GM12878 (cell line): ENCODE data around the gene SLC6A12. TPM values are rescaled to one million over a fixed set of nuclear protein-coding genes. Genes with fewer than 3 reads are reported as not detected.

Source experiments
- BCL11A ChIP-seq: IDR thresholded peaks from 2 replicates; pipeline ENCODE4 v1.6.1; 2011; ENCODE audit warnings: low read depth, low read length
- EP300 ChIP-seq, 2 experiments: fragments of 150-350 bp in 1 of 2; IDR thresholded peaks; 2 replicates each; pipeline ENCODE4 v1.6.1; 2011 to 2012; ENCODE audit warnings: low read depth in 2 of 2, low read length in 2 of 2, borderline replicate concordance in 1 of 2, improper control_type of control experiment in 1 of 2, inconsistent platforms in 1 of 2; ENCODE audit not compliant: control insufficient read depth in 1 of 2
- HCFC1 ChIP-seq: fragments of 150-350 bp; IDR thresholded peaks from 2 replicates; pipeline ENCODE4 v1.6.1; 2014; ENCODE audit warnings: low read length
- MEF2B ChIP-seq: fragments of 450-650 bp; IDR thresholded peaks from 2 replicates; pipeline ENCODE4 v1.6.1; 2018; ENCODE audit warnings: mild to moderate bottlenecking, moderate library complexity; ENCODE audit not compliant: partially characterized antibody, poor library complexity, severe bottlenecking
- MYB ChIP-seq: fragments of 150-350 bp; IDR thresholded peaks from 2 replicates; pipeline ENCODE4 v1.6.1; 2014; ENCODE audit warnings: mild to moderate bottlenecking, low read depth, low read length, borderline replicate concordance
- POU2F2 ChIP-seq: IDR thresholded peaks from 3 replicates; pipeline ENCODE4 v1.6.1; 2011; ENCODE audit warnings: low read depth, mild to moderate bottlenecking, low read length, borderline replicate concordance
- SIX5 ChIP-seq: IDR thresholded peaks from 2 replicates; pipeline ENCODE4 v1.6.1; 2011; ENCODE audit warnings: mild to moderate bottlenecking, low read depth, low read length, moderate library complexity; ENCODE audit not compliant: severe bottlenecking
- SMC3 ChIP-seq: IDR thresholded peaks from 2 replicates; pipeline ENCODE4 v1.6.1; 2011; ENCODE audit warnings: low read length, improper control_type of control experiment, borderline replicate concordance
- SREBF1 ChIP-seq: IDR thresholded peaks from 2 replicates; pipeline ENCODE4 v1.6.1; 2012; ENCODE audit warnings: mild to moderate bottlenecking, low read length
- TAF1 ChIP-seq: IDR thresholded peaks from 2 replicates; pipeline ENCODE4 v1.6.1; 2011; ENCODE audit warnings: mild to moderate bottlenecking, low read depth, low read length, borderline replicate concordance
- polyA plus RNA-seq, 11 experiments: library from polyadenylated mRNA; depleted of rRNA in 4 of 11; unstranded in 6 of 11; stranded (reverse) in 5 of 11; fragments of >200 nt; fragmentation: Nextera tagmentation in 4 of 11; fragmentation: Illumina TruSeq in 1 of 11; extraction: Ambion mirVana in 4 of 11; extraction: Trizol in 1 of 11; gene quantifications; 1 replicate in 1 of 11; 2 replicates in 10 of 11; pipeline versions ENCODE4 v1.2.1 to v1.2.3, GENCODE V29; 2011 to 2016; ENCODE audit warnings: inconsistent platforms in 2 of 11, missing spikeins in 2 of 11, low read depth in 1 of 11
- total RNA-seq, 4 experiments: library from RNA; depleted of rRNA in 3 of 4; stranded (reverse); fragments of >200 nt in 3 of 4; fragmentation: Illumina TruSeq in 1 of 4; extraction: Trizol in 1 of 4; gene quantifications; 2 replicates each; pipeline versions ENCODE4 v1.2.1 to v1.2.3, GENCODE V29; 2013 to 2021
- TF ChIP-seq, protein P1 (sequence below): fragments of 450-650 bp; IDR thresholded peaks from 2 replicates; pipeline ENCODE4 v1.6.1; 2016; ENCODE audit warnings: mild to moderate bottlenecking
- TF ChIP-seq, protein P2 (sequence below): fragments of 450-650 bp; IDR thresholded peaks from 2 replicates; pipeline ENCODE4 v1.6.1; 2017; ENCODE audit warnings: borderline replicate concordance
- TF ChIP-seq, protein P3 (sequence below): IDR thresholded peaks from 2 replicates; pipeline ENCODE4 v1.6.1; 2011; ENCODE audit warnings: mild to moderate bottlenecking, low read depth, low read length, moderate library complexity; ENCODE audit not compliant: insufficient replicate concordance

Gene SLC6A12
- total and polyA plus RNA-seq, 10 of the 15 experiments (the other 5 are each of a cell fraction or from before 2014, with no cell fraction given): 0.06 to 0.11 (median 0.07) TPM; not detected in 7

DNA sequence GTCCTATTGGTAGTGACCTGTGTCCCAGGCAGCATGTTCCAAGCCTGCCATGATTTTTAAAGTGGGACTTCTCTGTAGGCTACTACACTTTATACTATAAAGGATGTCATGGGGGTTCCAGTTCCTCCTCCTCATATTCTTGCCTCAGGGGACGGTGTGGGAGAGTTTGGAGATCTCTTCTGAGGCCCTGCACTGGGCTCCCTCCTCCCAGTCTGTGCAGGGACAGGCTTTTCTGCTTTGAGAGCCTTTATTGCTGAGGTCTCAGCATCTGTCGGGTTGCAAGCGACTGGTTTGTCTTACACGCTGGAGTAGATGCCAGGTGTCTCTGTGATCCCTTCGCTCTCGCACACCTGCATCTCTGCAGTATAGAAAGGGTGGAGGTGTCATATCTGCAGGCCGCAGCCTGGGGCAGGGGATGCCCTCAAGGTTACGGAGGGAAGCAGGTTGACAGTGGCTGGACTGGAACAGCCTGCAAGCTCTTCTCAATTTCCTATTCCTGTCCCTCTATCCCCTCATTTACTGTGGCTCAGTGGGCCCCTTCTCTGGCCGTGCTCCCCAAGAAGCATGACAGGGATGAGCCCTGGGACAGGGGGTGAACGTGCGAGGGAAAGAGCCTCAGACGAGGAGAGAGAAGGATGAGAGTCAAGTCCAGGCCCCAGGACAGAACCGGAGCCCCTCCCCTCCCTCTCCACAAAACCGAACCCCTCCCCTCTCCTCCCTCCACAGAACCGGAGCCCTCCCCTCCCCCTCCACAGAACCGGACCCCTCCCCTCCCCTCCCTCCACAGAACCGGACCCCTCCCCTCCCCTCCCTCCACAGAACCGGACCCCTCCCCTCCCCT, 51.3 kb downstream of the SLC6A12 start (continued):
- TF ChIP-seq, protein P1, sequence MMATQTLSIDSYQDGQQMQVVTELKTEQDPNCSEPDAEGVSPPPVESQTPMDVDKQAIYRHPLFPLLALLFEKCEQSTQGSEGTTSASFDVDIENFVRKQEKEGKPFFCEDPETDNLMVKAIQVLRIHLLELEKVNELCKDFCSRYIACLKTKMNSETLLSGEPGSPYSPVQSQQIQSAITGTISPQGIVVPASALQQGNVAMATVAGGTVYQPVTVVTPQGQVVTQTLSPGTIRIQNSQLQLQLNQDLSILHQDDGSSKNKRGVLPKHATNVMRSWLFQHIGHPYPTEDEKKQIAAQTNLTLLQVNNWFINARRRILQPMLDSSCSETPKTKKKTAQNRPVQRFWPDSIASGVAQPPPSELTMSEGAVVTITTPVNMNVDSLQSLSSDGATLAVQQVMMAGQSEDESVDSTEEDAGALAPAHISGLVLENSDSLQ: no peak
- TF ChIP-seq TAF1: no peak
- TF ChIP-seq SREBF1: no peak
- TF ChIP-seq, protein P2, sequence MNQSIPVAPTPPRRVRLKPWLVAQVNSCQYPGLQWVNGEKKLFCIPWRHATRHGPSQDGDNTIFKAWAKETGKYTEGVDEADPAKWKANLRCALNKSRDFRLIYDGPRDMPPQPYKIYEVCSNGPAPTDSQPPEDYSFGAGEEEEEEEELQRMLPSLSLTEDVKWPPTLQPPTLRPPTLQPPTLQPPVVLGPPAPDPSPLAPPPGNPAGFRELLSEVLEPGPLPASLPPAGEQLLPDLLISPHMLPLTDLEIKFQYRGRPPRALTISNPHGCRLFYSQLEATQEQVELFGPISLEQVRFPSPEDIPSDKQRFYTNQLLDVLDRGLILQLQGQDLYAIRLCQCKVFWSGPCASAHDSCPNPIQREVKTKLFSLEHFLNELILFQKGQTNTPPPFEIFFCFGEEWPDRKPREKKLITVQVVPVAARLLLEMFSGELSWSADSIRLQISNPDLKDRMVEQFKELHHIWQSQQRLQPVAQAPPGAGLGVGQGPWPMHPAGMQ: no peak
- no peak for TF ChIP-seq POU2F2
- TF ChIP-seq HCFC1: no peak
- TF ChIP-seq BCL11A: no peak
- no peak for TF ChIP-seq EP300 (IDR thresholded peaks at IDR 0.05; ENCODE audit: borderline replicate concordance in 1 of 2, control insufficient read depth in 1 of 2, low read depth in 2 of 2, low read length in 2 of 2)
- TF ChIP-seq, protein P3, sequence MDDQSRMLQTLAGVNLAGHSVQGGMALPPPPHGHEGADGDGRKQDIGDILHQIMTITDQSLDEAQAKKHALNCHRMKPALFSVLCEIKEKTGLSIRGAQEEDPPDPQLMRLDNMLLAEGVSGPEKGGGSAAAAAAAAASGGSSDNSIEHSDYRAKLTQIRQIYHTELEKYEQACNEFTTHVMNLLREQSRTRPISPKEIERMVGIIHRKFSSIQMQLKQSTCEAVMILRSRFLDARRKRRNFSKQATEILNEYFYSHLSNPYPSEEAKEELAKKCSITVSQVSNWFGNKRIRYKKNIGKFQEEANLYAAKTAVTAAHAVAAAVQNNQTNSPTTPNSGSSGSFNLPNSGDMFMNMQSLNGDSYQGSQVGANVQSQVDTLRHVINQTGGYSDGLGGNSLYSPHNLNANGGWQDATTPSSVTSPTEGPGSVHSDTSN: no peak
- TF ChIP-seq SMC3: no peak
- no peak for TF ChIP-seq MYB
- no peak for TF ChIP-seq SIX5
- TF ChIP-seq MEF2B: no peak
